ENCODE measurements around the gene MTG1. TPM values are rescaled to one million over a fixed set of nuclear protein-coding genes. Genes with fewer than 3 reads are reported as not detected.

Gene MTG1
- total RNA-seq, 1 donor from 2014 or later: 57.5 TPM

GRCh38 chr10:133456041-133456951, 62.3 kb downstream of the MTG1 start:
- H3K4me3 ChIP-seq: no peak overlapping the region
- H3K36me3 ChIP-seq: no peaks in the 10 kb centered on the region
- intact Hi-C loops (cut with DNase I): no loop called here
- DNase-seq (ENCODE audit: extremely low spot score in 2 of 2): peak; percentile 65 to 84
- H3K27me3 ChIP-seq: no peaks in the 10 kb centered on the region
- no peaks in the 10 kb centered on the region for H3K4me1 ChIP-seq
- H3K27ac ChIP-seq: no peak overlapping the region
- TF ChIP-seq POLR2A (IDR thresholded peaks at IDR 0.05) (no peak), CTCF (IDR thresholded peaks at IDR 0.05) (no peak), POLR2AphosphoS5 (IDR thresholded peaks at IDR 0.05; ENCODE audit: insufficient read depth in 1 of 2, low read depth in 1 of 2) (no peak)
- H3K9me3 ChIP-seq: no peaks in the 10 kb centered on the region

GRCh38 chr10:133457100-133457841, 63.3 kb downstream of the MTG1 start:
- DNase-seq (ENCODE audit: extremely low spot score in 2 of 2): peak; percentile 69 to 95
- TF ChIP-seq CTCF (IDR thresholded peaks at IDR 0.05) (no peak), POLR2AphosphoS5 (IDR thresholded peaks at IDR 0.05; ENCODE audit: insufficient read depth in 1 of 2, low read depth in 1 of 2) (no peak), POLR2A (IDR thresholded peaks at IDR 0.05) (no peak)
- no peaks in the 10 kb centered on the region for H3K9me3 ChIP-seq
- no peaks in the 10 kb centered on the region for H3K36me3 ChIP-seq
- H3K27ac ChIP-seq: no peak overlapping the region
- no peaks in the 10 kb centered on the region for H3K4me1 ChIP-seq
- no peaks in the 10 kb centered on the region for H3K27me3 ChIP-seq
- no peak overlapping the region for H3K4me3 ChIP-seq
- intact Hi-C loops (cut with DNase I): no loop called here

GRCh38 chr10:133458021-133458709, 64.2 kb downstream of the MTG1 start:
- peak in 1 of 2 donors; percentile 60 for DNase-seq (ENCODE audit: extremely low spot score in 2 of 2)
- Histone ChIP-seq H3K27me3 (no peaks in the 10 kb centered on the region), H3K9me3 (no peaks in the 10 kb centered on the region), H3K4me1 (no peaks in the 10 kb centered on the region), H3K27ac (no peak overlapping the region), H3K4me3 (no peak overlapping the region), H3K36me3 (no peaks in the 10 kb centered on the region)
- TF ChIP-seq POLR2AphosphoS5 (IDR thresholded peaks at IDR 0.05; ENCODE audit: insufficient read depth in 1 of 2, low read depth in 1 of 2): no peak
- no peak for TF ChIP-seq POLR2A (IDR thresholded peaks at IDR 0.05)
- no peak for TF ChIP-seq CTCF (IDR thresholded peaks at IDR 0.05)
- intact Hi-C loops (cut with DNase I): no loop called here

GRCh38 chr10:133458710-133459453, 64.9 kb downstream of the MTG1 start:
- intact Hi-C loops (cut with DNase I): no loop called here
- TF ChIP-seq POLR2A (IDR thresholded peaks at IDR 0.05) (no peak), CTCF (IDR thresholded peaks at IDR 0.05) (no peak), POLR2AphosphoS5 (IDR thresholded peaks at IDR 0.05; ENCODE audit: insufficient read depth in 1 of 2, low read depth in 1 of 2) (no peak)
- Histone ChIP-seq H3K27me3 (no peaks in the 10 kb centered on the region), H3K9me3 (no peaks in the 10 kb centered on the region), H3K4me1 (no peaks in the 10 kb centered on the region), H3K36me3 (no peaks in the 10 kb centered on the region), H3K4me3 (no peak overlapping the region), H3K27ac (no peak overlapping the region)
- DNase-seq (ENCODE audit: extremely low spot score in 2 of 2): peak in 1 of 2 donors; percentile 34
